GM10266 (cell line): Measurements from ENCODE around the gene ZNF276.

ENCODE experiments used
- DNase-seq: peaks from one replicate; pipeline ENCODE4 v3.0.0; 2012; ENCODE audit errors: extremely low spot score
- TF ChIP-seq, protein P1 (sequence below): IDR thresholded peaks from 2 replicates; pipeline ENCODE4 v1.5.1; 2012; ENCODE audit warnings: mild to moderate bottlenecking, low read depth; ENCODE audit not compliant: control insufficient read depth, insufficient read depth; ENCODE audit errors: missing control alignments

Gene ZNF276

DNA sequence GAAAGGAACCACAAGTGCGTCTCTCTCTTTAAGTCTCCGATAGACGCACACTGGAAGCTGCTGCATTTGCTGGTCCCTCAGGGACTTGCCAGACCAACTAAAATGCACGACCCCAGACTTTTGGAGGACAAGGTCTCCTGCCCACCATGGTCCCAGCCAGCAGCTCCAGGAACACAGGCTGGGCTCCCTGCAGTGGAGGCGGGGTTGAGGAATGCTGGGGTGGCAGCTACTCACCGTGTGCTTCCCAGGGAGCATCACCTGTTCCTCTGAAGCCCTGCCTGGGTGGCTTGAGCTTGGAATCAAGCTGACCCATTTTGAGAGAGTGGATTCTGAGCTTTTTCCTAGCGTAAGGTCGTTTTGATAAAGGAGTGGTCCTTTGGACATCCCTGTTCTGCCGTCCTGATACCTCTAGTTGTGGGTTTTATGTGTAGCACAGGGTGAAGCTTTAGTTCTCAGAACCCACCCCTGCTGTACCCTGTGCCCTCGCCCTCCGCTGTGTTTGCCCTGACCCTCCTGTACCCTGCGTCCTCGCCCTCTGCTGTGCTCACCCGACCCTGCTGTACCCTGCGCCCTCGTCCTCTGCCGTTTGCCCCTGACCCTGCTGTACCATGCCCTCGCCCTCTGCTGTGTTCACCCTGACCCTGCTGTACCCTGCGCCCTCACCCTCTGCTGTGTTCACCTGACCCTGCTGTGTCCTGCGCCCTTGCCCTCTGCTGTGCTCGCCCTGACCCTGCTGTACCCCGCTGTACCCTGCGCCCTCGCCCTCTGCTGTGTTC, 11.0 kb downstream of the ZNF276 start:
- no peak for DNase-seq
- TF ChIP-seq, protein P1, sequence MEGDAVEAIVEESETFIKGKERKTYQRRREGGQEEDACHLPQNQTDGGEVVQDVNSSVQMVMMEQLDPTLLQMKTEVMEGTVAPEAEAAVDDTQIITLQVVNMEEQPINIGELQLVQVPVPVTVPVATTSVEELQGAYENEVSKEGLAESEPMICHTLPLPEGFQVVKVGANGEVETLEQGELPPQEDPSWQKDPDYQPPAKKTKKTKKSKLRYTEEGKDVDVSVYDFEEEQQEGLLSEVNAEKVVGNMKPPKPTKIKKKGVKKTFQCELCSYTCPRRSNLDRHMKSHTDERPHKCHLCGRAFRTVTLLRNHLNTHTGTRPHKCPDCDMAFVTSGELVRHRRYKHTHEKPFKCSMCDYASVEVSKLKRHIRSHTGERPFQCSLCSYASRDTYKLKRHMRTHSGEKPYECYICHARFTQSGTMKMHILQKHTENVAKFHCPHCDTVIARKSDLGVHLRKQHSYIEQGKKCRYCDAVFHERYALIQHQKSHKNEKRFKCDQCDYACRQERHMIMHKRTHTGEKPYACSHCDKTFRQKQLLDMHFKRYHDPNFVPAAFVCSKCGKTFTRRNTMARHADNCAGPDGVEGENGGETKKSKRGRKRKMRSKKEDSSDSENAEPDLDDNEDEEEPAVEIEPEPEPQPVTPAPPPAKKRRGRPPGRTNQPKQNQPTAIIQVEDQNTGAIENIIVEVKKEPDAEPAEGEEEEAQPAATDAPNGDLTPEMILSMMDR, result no peak

DNA sequence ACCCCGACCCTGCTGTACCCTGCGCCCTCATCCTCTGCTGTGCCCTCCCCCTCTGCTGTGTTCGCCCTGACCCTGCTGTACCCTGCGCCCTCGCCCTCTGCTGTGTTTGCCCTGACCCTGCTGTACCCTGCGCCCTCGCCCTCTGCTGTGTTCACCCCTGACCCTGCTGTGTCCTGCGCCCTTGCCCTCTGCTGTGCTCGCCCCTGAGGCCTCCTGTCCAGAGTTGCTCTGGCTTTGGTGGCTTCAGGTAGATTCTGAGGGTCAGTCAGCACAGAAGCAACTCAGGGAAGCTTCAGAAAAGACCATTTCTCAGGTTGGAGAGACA, 11.5 kb downstream of the ZNF276 start:
- no peak for DNase-seq
- TF ChIP-seq, protein P1, result no peak

DNA sequence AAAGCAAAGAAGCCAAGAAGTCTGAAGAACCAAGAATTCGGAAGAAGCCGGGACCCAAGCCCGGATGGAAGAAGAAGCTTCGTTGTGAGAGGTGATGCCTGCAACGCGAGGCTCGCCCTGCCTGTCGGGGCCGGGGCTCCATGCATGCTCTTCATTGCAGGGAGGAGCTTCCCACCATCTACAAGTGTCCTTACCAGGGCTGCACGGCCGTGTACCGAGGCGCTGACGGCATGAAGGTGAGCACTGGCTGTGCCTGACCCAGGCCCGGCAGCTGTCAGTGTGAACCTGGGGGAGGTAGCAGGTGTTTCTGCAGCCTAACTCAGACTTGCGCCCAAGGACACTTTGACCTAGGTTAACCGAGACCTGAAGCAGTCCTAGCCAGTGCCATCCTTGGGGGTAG, 12.0 kb downstream of the ZNF276 start:
- no peak for DNase-seq
- TF ChIP-seq, protein P1, result no peak

DNA sequence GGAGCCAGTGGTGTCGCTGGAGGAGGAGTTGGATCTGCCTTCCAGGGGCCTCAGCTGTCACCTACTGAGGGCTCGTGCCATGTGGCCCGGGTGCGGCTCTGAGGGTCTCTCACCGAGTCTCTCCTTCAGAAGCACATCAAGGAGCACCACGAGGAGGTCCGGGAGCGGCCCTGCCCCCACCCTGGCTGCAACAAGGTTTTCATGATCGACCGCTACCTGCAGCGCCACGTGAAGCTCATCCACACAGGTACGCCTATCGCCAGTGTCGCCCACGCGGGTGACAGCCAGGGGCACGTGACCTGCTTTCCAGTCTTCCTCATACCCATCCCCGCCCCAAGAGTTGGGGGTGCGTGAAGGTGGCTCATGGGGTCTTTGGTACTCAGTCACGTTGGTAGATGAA, 12.5 kb downstream of the ZNF276 start:
- TF ChIP-seq, protein P1, result no peak
- no peak for DNase-seq

DNA sequence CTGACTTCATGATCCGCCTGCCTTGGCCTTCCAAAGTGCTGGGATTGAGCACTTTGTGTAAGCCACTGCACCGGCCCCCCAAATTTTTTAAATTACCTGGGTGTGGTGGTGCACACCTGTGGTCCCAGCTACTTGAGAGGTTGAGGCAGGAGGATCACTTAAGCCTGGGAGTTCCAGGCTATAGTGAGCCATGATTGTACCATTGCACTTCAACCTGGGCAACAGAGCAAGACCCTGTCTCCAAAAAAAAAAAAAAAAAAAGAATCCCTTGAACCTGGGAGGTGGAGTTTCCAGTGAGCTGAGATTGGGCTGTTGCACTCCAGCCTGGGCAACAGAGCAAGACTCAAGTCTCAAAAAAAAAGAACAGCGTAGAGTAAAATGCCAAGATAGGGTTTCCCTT, 15.2 kb downstream of the ZNF276 start:
- TF ChIP-seq, protein P1, result no peak
- DNase-seq, result no peak

DNA sequence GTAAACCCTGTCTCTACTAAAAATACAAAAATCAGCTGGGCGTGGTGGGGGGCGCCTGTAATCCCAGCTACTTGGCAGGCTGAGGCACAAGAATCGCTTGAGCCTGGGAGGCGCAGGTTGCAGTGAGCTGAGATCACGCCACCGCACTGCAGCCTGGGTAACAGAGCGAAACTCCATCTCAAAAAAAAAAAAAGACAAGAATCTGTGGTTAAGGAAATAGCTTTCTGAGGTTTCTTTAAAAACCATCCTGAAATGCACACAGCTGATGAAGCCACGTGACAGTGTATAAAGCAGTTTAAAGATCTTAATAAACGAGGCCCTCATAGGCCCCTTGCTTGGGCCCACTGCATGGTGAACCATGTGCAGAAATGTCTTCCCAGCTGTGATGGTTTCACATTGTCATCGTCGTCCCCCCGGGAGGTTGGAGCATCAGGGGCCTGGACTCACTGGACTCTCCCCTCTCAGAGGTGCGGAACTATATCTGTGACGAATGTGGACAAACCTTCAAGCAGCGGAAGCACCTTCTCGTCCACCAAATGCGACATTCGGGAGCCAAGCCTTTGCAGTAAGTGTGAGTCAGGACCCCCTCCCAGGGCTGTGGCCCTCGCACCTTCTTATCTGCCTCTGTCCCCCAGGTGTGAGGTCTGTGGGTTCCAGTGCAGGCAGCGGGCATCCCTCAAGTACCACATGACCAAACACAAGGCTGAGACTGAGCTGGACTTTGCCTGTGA, 16.2 kb downstream of the ZNF276 start:
- no peak for DNase-seq
- TF ChIP-seq, protein P1, result no peak

DNA sequence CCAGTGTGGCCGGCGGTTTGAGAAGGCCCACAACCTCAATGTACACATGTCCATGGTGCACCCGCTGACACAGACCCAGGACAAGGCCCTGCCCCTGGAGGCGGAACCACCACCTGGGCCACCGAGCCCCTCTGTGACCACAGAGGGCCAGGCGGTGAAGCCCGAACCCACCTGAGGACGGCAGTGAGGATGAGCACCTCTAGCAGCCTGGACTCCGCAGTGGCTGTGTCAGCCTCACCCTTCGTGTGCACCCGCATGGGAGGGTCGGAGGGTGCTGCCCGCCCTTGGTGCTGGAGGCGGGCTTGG, 16.7 kb downstream of the ZNF276 start:
- TF ChIP-seq, protein P1, result no peak
- DNase-seq, result no peak
